Measurements from ENCODE around the gene MYEF2.

The MYEF2 gene

GRCh38 chr15:48086576-48086975, 91.5 kb downstream of the MYEF2 start:
- no peak for DNase-seq (ENCODE audit: low read depth in 3 of 3)

- DNase-seq (ENCODE audit: low read depth in 3 of 3) = no peak
These were observed 92.0 kb downstream of the MYEF2 start for GRCh38 chr15:48086133-48086532.

GRCh38 chr15:48085591-48085930, 92.5 kb downstream of the MYEF2 start:
- DNase-seq (ENCODE audit: low read depth in 3 of 3) = no peak

GRCh38 chr15:48084759-48085590, 93.1 kb downstream of the MYEF2 start:
- DNase-seq (ENCODE audit: low read depth in 3 of 3) = no peak

Measured in stimulated activated CD4-positive, alpha-beta T cell treated with anti-CD3 and anti-CD28 coated beads, TNF-alpha, amount 100 ng/mL, for 48 hours (primary cell).